ENCODE measurements around the gene SMAP2. TPM values are rescaled to one million over a fixed set of nuclear protein-coding genes. Genes with fewer than 3 reads are reported as not detected.
"Not testable (repeated sequence)": the region's sequence is repeated elsewhere in the genome, so short reads cannot be mapped to it uniquely, and the experiment has no call there.

The SMAP2 gene
- total and polyA plus RNA-seq, 11 donors, result 8.9 to 44.4 (median 12.9) TPM

DNA sequence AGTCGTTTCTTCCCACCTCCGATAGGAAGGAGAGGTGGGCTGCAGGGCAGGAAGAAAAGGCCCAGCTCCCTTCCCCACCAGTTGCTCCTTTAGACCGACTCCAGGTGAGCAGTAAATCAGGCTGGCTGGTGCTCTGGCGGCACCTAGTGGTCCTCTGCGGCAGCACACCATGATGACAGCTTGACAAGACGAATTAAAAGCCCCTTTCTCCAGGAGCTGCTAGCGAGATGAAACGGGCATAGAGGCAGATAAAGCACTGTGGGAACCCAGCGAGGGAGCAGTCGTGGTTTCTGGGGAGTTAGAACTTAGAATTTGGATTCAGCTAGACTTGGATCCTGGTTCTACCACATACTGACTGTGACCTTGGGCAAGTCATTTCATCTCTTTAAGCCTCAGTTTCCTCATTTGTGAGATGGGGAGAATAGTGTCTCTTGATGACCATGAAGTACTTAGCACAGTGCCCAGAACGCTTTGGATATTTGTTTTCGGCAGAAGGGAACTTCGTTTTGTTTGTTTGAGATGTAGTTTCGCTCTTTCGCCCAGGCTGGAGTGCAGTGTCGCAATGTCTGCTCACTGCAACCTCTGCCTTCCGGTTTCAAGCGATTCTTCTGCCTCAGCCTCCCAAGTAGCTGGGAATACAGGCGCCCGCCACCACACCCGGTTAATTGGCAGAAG lies 34.6 kb upstream of the SMAP2 start:
- Histone ChIP-seq H3K4me1 (peaks cover 0 to 53% (median 0%) of the 10 kb centered on the region in 12 donors), H3K9me3 (peaks cover 0 to 5% (median 0%) of the 10 kb centered on the region in 12 donors), H3K36me3 (no peaks in the 10 kb centered on the region), H3K4me3 (peak overlapping the region in 1 of 12 donors; percentile 40), H3K27me3 (peaks cover 0 to 13% (median 0%) of the 10 kb centered on the region in 9 donors), H3K27ac (peak overlapping the region in 1 of 12 donors; percentile 92)
- peak; percentile 61 to 85 (median 74) for ATAC-seq
- peak; percentile 51 to 86 (median 74) for DNase-seq
- 32 to 48% (median 37%) methylated on average over 15 to 21 of the region's 21 CpGs for WGBS, 4 donors
- intact Hi-C loops (cut with DNase I), result loop anchor here in 9 of 10 donors (1.0 to 10.0 kb wide), 10 partner anchors 63 to 254 kb away; no protein-coding TSS in a partner anchor
- no peak for TF ChIP-seq POLR2A (IDR thresholded peaks at IDR 0.05)
- TF ChIP-seq, protein P1, sequence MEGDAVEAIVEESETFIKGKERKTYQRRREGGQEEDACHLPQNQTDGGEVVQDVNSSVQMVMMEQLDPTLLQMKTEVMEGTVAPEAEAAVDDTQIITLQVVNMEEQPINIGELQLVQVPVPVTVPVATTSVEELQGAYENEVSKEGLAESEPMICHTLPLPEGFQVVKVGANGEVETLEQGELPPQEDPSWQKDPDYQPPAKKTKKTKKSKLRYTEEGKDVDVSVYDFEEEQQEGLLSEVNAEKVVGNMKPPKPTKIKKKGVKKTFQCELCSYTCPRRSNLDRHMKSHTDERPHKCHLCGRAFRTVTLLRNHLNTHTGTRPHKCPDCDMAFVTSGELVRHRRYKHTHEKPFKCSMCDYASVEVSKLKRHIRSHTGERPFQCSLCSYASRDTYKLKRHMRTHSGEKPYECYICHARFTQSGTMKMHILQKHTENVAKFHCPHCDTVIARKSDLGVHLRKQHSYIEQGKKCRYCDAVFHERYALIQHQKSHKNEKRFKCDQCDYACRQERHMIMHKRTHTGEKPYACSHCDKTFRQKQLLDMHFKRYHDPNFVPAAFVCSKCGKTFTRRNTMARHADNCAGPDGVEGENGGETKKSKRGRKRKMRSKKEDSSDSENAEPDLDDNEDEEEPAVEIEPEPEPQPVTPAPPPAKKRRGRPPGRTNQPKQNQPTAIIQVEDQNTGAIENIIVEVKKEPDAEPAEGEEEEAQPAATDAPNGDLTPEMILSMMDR (IDR thresholded peaks at IDR 0.05), result peak; percentile 94 to 99 (median 96)

DNA sequence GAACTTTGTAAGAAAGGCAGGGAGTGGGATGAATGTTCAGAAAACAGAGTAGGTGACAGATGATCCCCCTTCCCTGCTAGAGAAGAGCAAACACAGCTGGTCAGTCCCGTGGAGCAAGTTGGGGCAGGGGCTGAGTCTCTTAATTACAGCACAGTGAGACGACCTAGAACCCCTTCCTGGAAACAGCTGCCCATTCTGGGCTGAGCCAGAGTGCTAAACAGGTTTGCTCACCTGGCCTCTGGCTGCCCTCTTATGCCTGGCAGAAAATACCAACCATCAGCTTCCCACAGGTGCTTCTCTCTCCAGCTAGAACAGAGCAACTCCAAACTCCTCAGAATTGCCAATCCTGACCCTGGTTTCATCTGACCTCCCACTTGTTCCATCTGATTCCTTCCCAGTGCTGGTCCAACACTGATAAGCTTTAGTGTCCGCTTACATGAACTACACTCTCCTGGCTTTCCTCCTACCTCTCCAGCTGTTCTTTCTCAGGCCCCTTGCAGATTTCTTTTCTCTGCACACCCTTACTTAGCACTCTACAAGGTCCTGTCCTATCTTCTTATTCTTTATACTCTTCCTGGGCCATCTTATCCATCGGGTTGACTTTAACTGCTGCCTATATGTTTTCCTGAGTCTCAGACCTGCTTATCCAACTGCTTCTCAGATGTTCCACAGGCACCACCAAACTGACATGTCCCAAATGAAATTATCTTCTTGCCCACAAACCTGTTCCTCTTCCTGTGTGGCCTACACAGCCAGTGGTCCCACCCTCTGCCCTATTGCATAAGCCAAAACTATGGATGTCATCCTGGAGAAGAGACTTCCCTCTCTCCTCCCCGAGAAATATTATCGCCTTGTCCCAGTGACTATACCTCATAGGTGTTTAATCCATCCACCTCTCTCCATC lies 33.9 kb upstream of the SMAP2 start:
- Histone ChIP-seq H3K27ac (peak overlapping the region in 1 of 12 donors; percentile 92), H3K36me3 (no peaks in the 10 kb centered on the region), H3K4me3 (peak overlapping the region in 1 of 12 donors; percentile 40), H3K4me1 (peaks cover 0 to 58% (median 0%) of the 10 kb centered on the region in 12 donors), H3K27me3 (peaks cover 0 to 13% (median 0%) of the 10 kb centered on the region in 9 donors), H3K9me3 (peaks cover 0 to 5% (median 0%) of the 10 kb centered on the region in 12 donors)
- DNase-seq (no peak), ATAC-seq (peak in 3 of 4 donors; percentile 33 to 48 (median 43))
- WGBS, 4 donors, result 50 to 61% (median 56%) methylated on average over 6 of the region's 6 CpGs
- intact Hi-C loops (cut with DNase I), result loop anchor here (2.0 to 10.0 kb wide), 12 partner anchors 58 to 255 kb away; no protein-coding TSS in a partner anchor
- TF ChIP-seq, protein P1 (IDR thresholded peaks at IDR 0.05), result no peak
- no peak for TF ChIP-seq POLR2A (IDR thresholded peaks at IDR 0.05)

DNA sequence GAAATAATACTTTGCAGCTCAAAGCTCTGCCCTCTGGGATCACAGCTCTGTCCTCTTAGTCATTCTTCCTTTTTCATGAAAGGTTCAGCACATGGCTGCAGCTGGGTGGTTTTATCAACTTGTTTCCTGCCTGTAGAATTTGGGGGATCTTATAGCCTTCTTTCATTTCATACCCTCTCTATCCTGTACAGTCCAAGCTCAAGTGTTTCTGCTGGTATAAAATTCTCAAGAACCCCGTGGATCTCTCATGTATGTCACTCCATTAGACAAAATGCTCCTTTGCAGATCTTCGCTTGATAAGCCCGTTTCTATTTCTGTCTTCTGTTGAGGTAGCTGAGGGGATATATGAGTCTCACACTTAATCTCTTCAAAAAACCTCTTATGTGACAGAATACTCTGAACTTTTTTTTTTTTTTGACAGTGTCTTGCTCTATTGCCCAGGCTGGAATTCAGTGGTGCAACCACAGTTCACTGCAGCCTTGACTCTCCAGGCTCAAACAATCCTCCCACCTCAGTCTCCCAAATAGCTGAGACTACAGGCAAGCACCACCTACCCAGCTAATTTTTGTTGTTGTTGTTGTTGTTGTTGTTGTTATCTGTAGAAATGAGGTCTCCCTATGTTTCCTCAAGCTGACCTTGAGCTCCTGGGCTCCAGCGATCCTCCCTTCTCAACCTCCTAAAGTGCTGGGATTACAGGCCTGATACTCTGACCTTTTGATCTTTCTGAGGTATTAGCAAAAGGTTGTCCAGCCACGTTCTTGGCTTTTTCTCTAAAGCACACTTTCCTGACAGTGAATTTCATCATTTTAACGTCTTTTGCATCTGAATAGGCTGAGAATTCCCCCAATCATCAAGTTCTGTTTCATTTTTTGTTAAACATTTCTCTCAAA lies 31.8 kb upstream of the SMAP2 start:
- DNase-seq (no peak), ATAC-seq (no peak)
- Histone ChIP-seq H3K4me3 (no peak overlapping the region), H3K36me3 (no peaks in the 10 kb centered on the region), H3K4me1 (peaks cover 0 to 58% (median 0%) of the 10 kb centered on the region in 12 donors), H3K27ac (peak overlapping the region in 1 of 12 donors; percentile 92), H3K27me3 (peaks cover 0 to 9% (median 0%) of the 10 kb centered on the region in 9 donors), H3K9me3 (peaks cover 0 to 5% (median 0%) of the 10 kb centered on the region in 12 donors)
- TF ChIP-seq POLR2A (IDR thresholded peaks at IDR 0.05), result no peak
- 65 to 72% (median 69%) methylated on average over 6 of the region's 6 CpGs for WGBS, 4 donors
- intact Hi-C loops (cut with DNase I), result loop anchor here in 7 of 10 donors (5.0 to 10.0 kb wide), 4 partner anchors 56 to 66 kb away; no protein-coding TSS in a partner anchor

DNA sequence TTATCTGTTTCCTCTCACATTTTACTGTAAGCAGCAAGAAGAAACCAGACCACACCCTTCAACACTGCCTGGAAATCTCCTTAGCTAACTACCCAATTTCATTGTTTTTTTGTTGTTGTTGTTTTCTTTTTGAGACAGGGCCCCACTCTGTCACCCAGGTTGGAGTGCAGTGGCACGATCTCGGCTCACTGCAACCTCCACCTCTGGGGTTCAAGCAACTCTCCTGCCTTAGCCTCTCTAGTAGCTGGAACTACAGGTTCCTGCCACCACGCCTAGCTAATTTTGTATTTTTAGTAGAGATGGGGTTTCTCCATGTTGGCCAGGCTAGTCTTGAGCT lies 31.2 kb upstream of the SMAP2 start:
- intact Hi-C loops (cut with DNase I), result loop anchor here in 7 of 10 donors (5.0 to 10.0 kb wide), 4 partner anchors 55 to 65 kb away; no protein-coding TSS in a partner anchor
- not testable (repeated sequence) for H3K4me3 ChIP-seq, DNase-seq, H3K27me3 ChIP-seq, H3K9me3 ChIP-seq, ATAC-seq, H3K36me3 ChIP-seq
- WGBS, 4 donors, result 82 to 92% (median 88%) methylated on average over 3 of the region's 3 CpGs
- peak overlapping the region in 1 of 12 donors; percentile 92 for H3K27ac ChIP-seq
- peaks cover 0 to 58% (median 0%) of the 10 kb centered on the region in 12 donors for H3K4me1 ChIP-seq

All from heart left ventricle (tissue), 16 donors.